LNCAP (cell line): ENCODE data around the gene ALDH1B1.

Source experiments
- CTCF ChIP-seq: fragments of 450-650 bp; IDR thresholded peaks from 2 replicates; pipeline ENCODE4 v1.5.1; 2017; ENCODE audit warnings: mild to moderate bottlenecking

Gene ALDH1B1

GRCh38 chr9:38375572-38375963 is 16.9 kb upstream of the ALDH1B1 start:
- no peak for TF ChIP-seq CTCF

GRCh38 chr9:38376021-38376670 is 16.4 kb upstream of the ALDH1B1 start:
- TF ChIP-seq CTCF, result no peak

- TF ChIP-seq CTCF, result no peak
Measured at GRCh38 chr9:38380230-38380871, 12.2 kb upstream of the ALDH1B1 start.

GRCh38 chr9:38380872-38381534 is 11.5 kb upstream of the ALDH1B1 start:
- TF ChIP-seq CTCF, result no peak

- TF ChIP-seq CTCF, result no peak
Measured at GRCh38 chr9:38382141-38382540, 10.4 kb upstream of the ALDH1B1 start.

- TF ChIP-seq CTCF, result no peak
Measured at GRCh38 chr9:38384990-38385848, 7.3 kb upstream of the ALDH1B1 start.

GRCh38 chr9:38385896-38386295 is 6.6 kb upstream of the ALDH1B1 start:
- TF ChIP-seq CTCF, result no peak
